K562 (cell line): Measurements from ENCODE around the gene DTX1. TPM values are rescaled to one million over a fixed set of nuclear protein-coding genes. Genes with fewer than 3 reads are reported as not detected.

ENCODE experiments used
- ATAC-seq: fragments of 200-7000 bp; cut with Tn5 transposase; 3 replicates; pipeline ENCODE4 v1.9.1; 2020; ENCODE audit warnings: moderate library complexity
- BruUV-seq: library from RNA; stranded (reverse); fragments of 400-500 nt; replicated peaks from 2 replicates; lab custom pipeline; 2021; lab: Mats Ljungman, UMichigan
- CTCF ChIA-PET: fragments of 300-600 bp; formaldehyde crosslinking; extraction: SDS; loops from one replicate; lab custom pipeline; 2021; ENCODE audit warnings: low intra/inter-chr PET ratio; lab: Yijun Ruan, JAX
- POLR2A ChIA-PET: fragments of 300-600, 350-650 bp; sonication (Branson Sonifier 250); formaldehyde crosslinking; extraction: SDS; loops from one replicate; lab custom pipeline; 2021; ENCODE audit warnings: antibody characterized with exemption, inconsistent platforms; lab: Yijun Ruan, JAX
- DNase-seq, 4 experiments: peaks; one replicate each; pipeline versions ENCODE4 v3.0.0 to v3.0.0-alpha.2; 2011 to 2018; ENCODE audit warnings: low spot score in 3 of 4, mixed read lengths in 3 of 4; ENCODE audit errors: extremely low read depth in 1 of 4
- FAIRE-seq: peaks from 2 replicates; lab custom pipeline; 2011; peaks lifted over from hg19 to GRCh38; lab: Jason Lieb, UNC
- H2AFZ ChIP-seq: 2 replicates; pipeline ENCODE4 v1.6.0; 2011; ENCODE audit warnings: low read depth, low read length, control low read depth, inconsistent platforms
- H3K27ac ChIP-seq: fragments of 200-600 bp; 3 replicates; pipeline ENCODE4 v1.8.0; 2011; ENCODE audit warnings: low read depth, mild to moderate bottlenecking, control low read depth, inconsistent platforms, low read length, moderate library complexity, mixed read lengths; ENCODE audit errors: extremely low read depth
- H3K27me3 ChIP-seq, 2 experiments: fragments of 300-600 bp in 1 of 2; 2 replicates in 1 of 2; 3 replicates in 1 of 2; pipeline versions ENCODE4 v1.6.0 to v1.8.0; 2011; ENCODE audit warnings: inconsistent platforms in 2 of 2, low read length in 2 of 2, mild to moderate bottlenecking in 1 of 2, mixed read lengths in 1 of 2, moderate library complexity in 1 of 2; ENCODE audit not compliant: control insufficient read depth in 2 of 2, insufficient read depth in 2 of 2
- H3K36me3 ChIP-seq: fragments of 300-600 bp; 3 replicates; pipeline ENCODE4 v1.8.0; 2011; ENCODE audit warnings: mild to moderate bottlenecking, low read length, inconsistent platforms; ENCODE audit not compliant: control insufficient read depth, insufficient read depth
- H3K4me1 ChIP-seq, 2 experiments: fragments of 200-600 bp in 1 of 2; replicated peaks in 1 of 2; 2 replicates in 1 of 2; 3 replicates in 1 of 2; pipeline versions ENCODE4 v1.5.1 to v1.8.0; 2011; ENCODE audit warnings: inconsistent platforms in 2 of 2, low read length in 2 of 2, mild to moderate bottlenecking in 1 of 2, mixed read lengths in 1 of 2, moderate library complexity in 1 of 2; ENCODE audit not compliant: control insufficient read depth in 2 of 2, insufficient read depth in 2 of 2
- H3K4me2 ChIP-seq: 2 replicates; pipeline ENCODE4 v1.6.1; 2011; ENCODE audit warnings: low read length, control low read depth, inconsistent platforms, mixed read lengths; ENCODE audit not compliant: insufficient read depth
- H3K4me3 ChIP-seq: fragments of 200-600 bp; sonication (generic), shearing (Covaris generic); 2 replicates; pipeline ENCODE4 v1.5.1; 2016; ENCODE audit warnings: control low read depth, inconsistent platforms
- H3K79me2 ChIP-seq: fragments of 200-600 bp; 3 replicates; pipeline ENCODE4 v1.8.0; 2011; ENCODE audit warnings: low read length, inconsistent platforms; ENCODE audit not compliant: control insufficient read depth, insufficient read depth
- H3K9ac ChIP-seq, 2 experiments: 2 replicates each; pipeline versions ENCODE4 v1.6.0 to v1.6.1; 2011; ENCODE audit warnings: low read depth in 2 of 2, low read length in 2 of 2, control low read depth in 1 of 2, inconsistent platforms in 1 of 2, mild to moderate bottlenecking in 1 of 2, mixed read lengths in 1 of 2; ENCODE audit not compliant: insufficient read depth in 1 of 2
- H3K9me1 ChIP-seq: one replicate; pipeline ENCODE4 v1.6.0; 2011; ENCODE audit warnings: inconsistent platforms, mild to moderate bottlenecking, low read length, moderate library complexity; ENCODE audit not compliant: control insufficient read depth, insufficient read depth
- H3K9me3 ChIP-seq: replicated peaks from 2 replicates; pipeline ENCODE4 v1.5.1; 2011; ENCODE audit warnings: low read depth, low read length, inconsistent platforms; ENCODE audit not compliant: control insufficient read depth, insufficient read depth
- H4K20me1 ChIP-seq: replicated peaks from 2 replicates; pipeline ENCODE4 v1.6.1; 2011; ENCODE audit warnings: low read length, inconsistent platforms, mixed read lengths; ENCODE audit not compliant: control insufficient read depth, insufficient read depth
- BCOR ChIP-seq: fragments of 450-650 bp; IDR thresholded peaks from 2 replicates; pipeline ENCODE4 v1.6.1; 2016
- E2F1 ChIP-seq: sonication (generic); formaldehyde crosslinking; IDR thresholded peaks from 2 replicates; pipeline ENCODE4 v1.8.1; 2023; ENCODE audit warnings: mild to moderate bottlenecking, missing genetic modification reagents, moderate library complexity
- MYNN ChIP-seq, 2 experiments: sonication (generic); formaldehyde crosslinking in 1 of 2; IDR thresholded peaks; 2 replicates each; pipeline versions ENCODE4 v1.5.0 to v1.6.1; 2016 to 2020; ENCODE audit warnings: antibody characterized with exemption in 1 of 2, missing genetic modification reagents in 1 of 2
- RBM25 ChIP-seq: fragments of 200-400 bp; formaldehyde crosslinking; IDR thresholded peaks from 2 replicates; pipeline ENCODE4 v1.6.1; 2018; ENCODE audit warnings: low read length, low read depth, moderate library complexity; ENCODE audit not compliant: severe bottlenecking
- SMARCA5 ChIP-seq: fragments of 450-650 bp; IDR thresholded peaks from 2 replicates; pipeline ENCODE4 v1.6.1; 2016
- ZFPM2 ChIP-seq: fragments of 250-450 bp; sonication (Bioruptor Pico); IDR thresholded peaks from 2 replicates; pipeline ENCODE4 v1.5.1; 2022; ENCODE audit warnings: mild to moderate bottlenecking
- ZNF324 ChIP-seq: fragments of 250-450 bp; sonication (Bioruptor Pico); IDR thresholded peaks from 2 replicates; pipeline ENCODE4 v1.4.0; 2020; ENCODE audit warnings: mild to moderate bottlenecking
- ZNF398 ChIP-seq: fragments of 250-450 bp; sonication (Bioruptor Pico); IDR thresholded peaks from 2 replicates; pipeline ENCODE4 v1.8.0; 2021; ENCODE audit warnings: moderate library complexity, mild to moderate bottlenecking, inconsistent platforms
- ZNF584 ChIP-seq: fragments of 200-800 bp; sonication (Bioruptor generic); IDR thresholded peaks from 2 replicates; pipeline ENCODE4 v1.6.1; 2016; ENCODE audit warnings: low read depth, mild to moderate bottlenecking, missing genetic modification characterization, missing compliant biosample characterization
- WGBS: fragments of 100-300 bp; shearing (Covaris generic); methylation state at CpG from one replicate; pipeline ENCODE4 v1.1.6; 2016; ENCODE audit warnings: low coverage, mixed read lengths; ENCODE audit not compliant: insufficient coverage; ENCODE audit errors: missing lambda C conversion rate; 5-methylcytosine and 5-hydroxymethylcytosine counted together
- in situ Hi-C: fragments of 300-500 bp; cut with MboI; formaldehyde crosslinking; loops from 4 replicates; pipeline ENCODE4 v1.15.0; 2018; ENCODE audit warnings: inconsistent platforms, mixed read lengths
- intact Hi-C: fragments of 100-400 bp; cut with micrococcal nuclease; formaldehyde crosslinking; loops from 2 replicates; pipeline ENCODE4 v1.14.2; 2022
- polyA plus RNA-seq, 8 experiments: library from polyadenylated mRNA; depleted of rRNA in 4 of 8; stranded (reverse) in 5 of 8; unstranded in 3 of 8; fragments of >200 nt; fragmentation: Nextera tagmentation in 2 of 8; fragmentation: Illumina TruSeq in 1 of 8; extraction: Ambion mirVana in 2 of 8; extraction: Trizol in 1 of 8; gene quantifications; 2 replicates each; pipeline versions ENCODE4 v1.2.1 to v1.2.3, GENCODE V29; 2011 to 2014; ENCODE audit warnings: inconsistent platforms in 1 of 8, missing spikeins in 1 of 8
- total RNA-seq, 7 experiments: library from RNA; depleted of rRNA in 6 of 7; stranded (reverse); fragments of >200 nt in 6 of 7; fragmentation: Illumina TruSeq in 2 of 7; extraction: Trizol in 2 of 7; gene quantifications; 2 replicates each; pipeline versions ENCODE4 v1.2.1 to v1.2.3, GENCODE V29; 2011 to 2021; ENCODE audit warnings: low replicate concordance in 1 of 7
- TF ChIP-seq, protein P1 (sequence below): fragments of 250-450 bp; sonication (Bioruptor Pico); IDR thresholded peaks from 2 replicates; pipeline ENCODE4 v1.8.0; 2022; ENCODE audit warnings: moderate library complexity, mild to moderate bottlenecking, inconsistent platforms
- TF ChIP-seq, protein P2 (sequence below): sonication (generic); formaldehyde crosslinking; IDR thresholded peaks from 2 replicates; pipeline ENCODE4 v1.8.0; 2023; ENCODE audit warnings: missing genetic modification reagents, mild to moderate bottlenecking, borderline replicate concordance
- TF ChIP-seq, protein P3 (sequence below), 2 experiments: fragments of 450-650 bp in 1 of 2; sonication (generic) in 1 of 2; formaldehyde crosslinking in 1 of 2; IDR thresholded peaks in 1 of 2; conservative IDR thresholded peaks in 1 of 2; 2 replicates each; pipeline versions ENCODE4 v1.6.1 to v1.8.1; 2016 to 2023; ENCODE audit warnings: mild to moderate bottlenecking in 2 of 2, moderate library complexity in 2 of 2, inconsistent platforms in 1 of 2, missing genetic modification reagents in 1 of 2

The DTX1 gene
- total and polyA plus RNA-seq, 9 of the 15 experiments (the other 6 are each of a cell fraction or from before 2014, with no cell fraction given): not detected

- Histone ChIP-seq H3K27ac (no peak overlapping the region), H3K4me3 (no peak overlapping the region), H3K4me1 (peaks cover 8 to 32% of the 10 kb centered on the region in 2 experiments), H3K79me2 (no peaks in the 10 kb centered on the region), H2AFZ (no peak overlapping the region), H3K9me1 (no peaks in the 10 kb centered on the region), H3K27me3 (peaks cover 0 to 7% of the 10 kb centered on the region in 2 experiments; a peak in 1 of 5 replicates), H3K36me3 (no peaks in the 10 kb centered on the region), H4K20me1 (peaks cover 7% of the 10 kb centered on the region), H3K9me3 (no peaks in the 10 kb centered on the region), H3K4me2 (no peak overlapping the region), H3K9ac (no peak overlapping the region)
- in situ Hi-C loops (no loop called here), intact Hi-C loops (no loop called here)
- BruUV-seq: no TSS peak
- FAIRE-seq (no peak), DNase-seq (peak in 1 of 4 experiments; percentile 32), ATAC-seq (no peak)
- CTCF ChIA-PET: no interaction called here
- POLR2A ChIA-PET: no interaction called here
- WGBS: 7% methylated on average over 1 of the region's 1 CpG
- TF ChIP-seq ZNF398 (CRISPR knock-in tag) (no peak), ZNF584 (no peak), SMARCA5 (peak; percentile 70; the same call in 1 of the 2 replicates), E2F1 (CRISPR knock-in tag) (no peak), BCOR (0 out of 2 replicates have a peak, but pooled peaks have one; percentile 39), ZNF324 (CRISPR knock-in tag) (no peak), RBM25 (peak; percentile 44), MYNN (IDR thresholded peaks at IDR 0.05) (peak; percentile 99), MYNN (CRISPR knock-in tag; IDR thresholded peaks at IDR 0.05) (peak; percentile 81), ZFPM2 (CRISPR knock-in tag) (no peak)
- TF ChIP-seq, protein P1, sequence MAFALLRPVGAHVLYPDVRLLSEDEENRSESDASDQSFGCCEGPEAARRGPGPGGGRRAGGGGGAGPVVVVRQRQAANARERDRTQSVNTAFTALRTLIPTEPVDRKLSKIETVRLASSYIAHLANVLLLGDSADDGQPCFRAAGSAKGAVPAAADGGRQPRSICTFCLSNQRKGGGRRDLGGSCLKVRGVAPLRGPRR (CRISPR knock-in tag): no peak
- TF ChIP-seq, protein P2, sequence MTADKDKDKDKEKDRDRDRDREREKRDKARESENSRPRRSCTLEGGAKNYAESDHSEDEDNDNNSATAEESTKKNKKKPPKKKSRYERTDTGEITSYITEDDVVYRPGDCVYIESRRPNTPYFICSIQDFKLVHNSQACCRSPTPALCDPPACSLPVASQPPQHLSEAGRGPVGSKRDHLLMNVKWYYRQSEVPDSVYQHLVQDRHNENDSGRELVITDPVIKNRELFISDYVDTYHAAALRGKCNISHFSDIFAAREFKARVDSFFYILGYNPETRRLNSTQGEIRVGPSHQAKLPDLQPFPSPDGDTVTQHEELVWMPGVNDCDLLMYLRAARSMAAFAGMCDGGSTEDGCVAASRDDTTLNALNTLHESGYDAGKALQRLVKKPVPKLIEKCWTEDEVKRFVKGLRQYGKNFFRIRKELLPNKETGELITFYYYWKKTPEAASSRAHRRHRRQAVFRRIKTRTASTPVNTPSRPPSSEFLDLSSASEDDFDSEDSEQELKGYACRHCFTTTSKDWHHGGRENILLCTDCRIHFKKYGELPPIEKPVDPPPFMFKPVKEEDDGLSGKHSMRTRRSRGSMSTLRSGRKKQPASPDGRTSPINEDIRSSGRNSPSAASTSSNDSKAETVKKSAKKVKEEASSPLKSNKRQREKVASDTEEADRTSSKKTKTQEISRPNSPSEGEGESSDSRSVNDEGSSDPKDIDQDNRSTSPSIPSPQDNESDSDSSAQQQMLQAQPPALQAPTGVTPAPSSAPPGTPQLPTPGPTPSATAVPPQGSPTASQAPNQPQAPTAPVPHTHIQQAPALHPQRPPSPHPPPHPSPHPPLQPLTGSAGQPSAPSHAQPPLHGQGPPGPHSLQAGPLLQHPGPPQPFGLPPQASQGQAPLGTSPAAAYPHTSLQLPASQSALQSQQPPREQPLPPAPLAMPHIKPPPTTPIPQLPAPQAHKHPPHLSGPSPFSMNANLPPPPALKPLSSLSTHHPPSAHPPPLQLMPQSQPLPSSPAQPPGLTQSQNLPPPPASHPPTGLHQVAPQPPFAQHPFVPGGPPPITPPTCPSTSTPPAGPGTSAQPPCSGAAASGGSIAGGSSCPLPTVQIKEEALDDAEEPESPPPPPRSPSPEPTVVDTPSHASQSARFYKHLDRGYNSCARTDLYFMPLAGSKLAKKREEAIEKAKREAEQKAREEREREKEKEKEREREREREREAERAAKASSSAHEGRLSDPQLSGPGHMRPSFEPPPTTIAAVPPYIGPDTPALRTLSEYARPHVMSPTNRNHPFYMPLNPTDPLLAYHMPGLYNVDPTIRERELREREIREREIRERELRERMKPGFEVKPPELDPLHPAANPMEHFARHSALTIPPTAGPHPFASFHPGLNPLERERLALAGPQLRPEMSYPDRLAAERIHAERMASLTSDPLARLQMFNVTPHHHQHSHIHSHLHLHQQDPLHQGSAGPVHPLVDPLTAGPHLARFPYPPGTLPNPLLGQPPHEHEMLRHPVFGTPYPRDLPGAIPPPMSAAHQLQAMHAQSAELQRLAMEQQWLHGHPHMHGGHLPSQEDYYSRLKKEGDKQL (CRISPR knock-in tag): no peak
- TF ChIP-seq, protein P3, sequence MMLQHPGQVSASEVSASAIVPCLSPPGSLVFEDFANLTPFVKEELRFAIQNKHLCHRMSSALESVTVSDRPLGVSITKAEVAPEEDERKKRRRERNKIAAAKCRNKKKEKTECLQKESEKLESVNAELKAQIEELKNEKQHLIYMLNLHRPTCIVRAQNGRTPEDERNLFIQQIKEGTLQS (IDR thresholded peaks at IDR 0.05): 0 out of 2 replicates have a peak, but pooled peaks have one; percentile 39
- TF ChIP-seq, protein P3 (CRISPR knock-in tag; conservative IDR thresholded peaks at IDR 0.05): no peak
These were observed 75.0 kb downstream of the DTX1 start for GRCh38 chr12:113131556-113131955.
